Mesenteric fat pad (tissue), 1 donor: Measurements from ENCODE around the gene LAT. TPM values are rescaled to one million over a fixed set of nuclear protein-coding genes. Genes with fewer than 3 reads are reported as not detected.
A peak's percentile ranks its signal among the peaks of the same experiment; 100 is the strongest.
"Not testable (repeated sequence)": the region's sequence is repeated elsewhere in the genome, so short reads cannot be mapped to it uniquely, and the experiment has no call there.

Source experiments
- DNase-seq: peaks from one replicate; pipeline ENCODE4 v3.0.0-alpha.2; 2020; ENCODE audit warnings: low spot score
- long read RNA-seq: library from polyadenylated mRNA; unstranded; transcript quantifications from one replicate; pipeline ENCODE4 v2.0.0, GENCODE V29; 2020
- total RNA-seq: library from RNA; stranded (reverse); fragmentation: NEBNext Ultra II Directional; extraction: Animal tissue kit (Norgen Biotek cat#: 25700); gene quantifications from one replicate; pipeline ENCODE4 v1.2.1, GENCODE V29; 2021
- donor health status: DM: yes; HTN: yes; CAD: no.

The LAT gene
- 4.1 TPM for total RNA-seq
- long read RNA-seq, partial matches to known transcripts = 0 of 3 reads
- long read RNA-seq, other reads (novel, unspliced or antisense) = 1 of 3 reads

- DNase-seq = no peak
Observed at GRCh38 chr16:28984619-28985135, at the start of gene LAT. TSS of gene LAT (plus strand) at chr16:28985052. CDS start at chr16:28985418, 366 bp downstream.

GRCh38 chr16:28935346-28935745 lies 49.5 kb upstream of the LAT start:
- DNase-seq = no peak

- peak; percentile 95 for DNase-seq
Observed at GRCh38 chr16:28935924-28936783, 48.7 kb upstream of the LAT start.

- no peak for DNase-seq
Observed at GRCh38 chr16:28936784-28937155, 48.1 kb upstream of the LAT start.

- DNase-seq = no peak
Observed at GRCh38 chr16:28937222-28937876, 47.5 kb upstream of the LAT start.

- no peak for DNase-seq
Observed at GRCh38 chr16:28938721-28939120, 46.1 kb upstream of the LAT start.

GRCh38 chr16:28939825-28940224 lies 45.0 kb upstream of the LAT start:
- not testable (repeated sequence) for DNase-seq

GRCh38 chr16:28943281-28943680 lies 41.6 kb upstream of the LAT start:
- DNase-seq = no peak

- DNase-seq = no peak
Observed at GRCh38 chr16:28946681-28947080, 38.2 kb upstream of the LAT start.

GRCh38 chr16:28950648-28951409 lies 34.0 kb upstream of the LAT start, which contains the start of gene NFATC2IP:
TSS of gene NFATC2IP (plus strand) at chr16:28950937. CDS start at chr16:28951012, 75 bp downstream.
- peak; percentile 100 for DNase-seq

- no peak for DNase-seq
Observed at GRCh38 chr16:28951410-28951943, 33.4 kb upstream of the LAT start.

GRCh38 chr16:28958216-28958615 lies 26.6 kb upstream of the LAT start:
- DNase-seq = no peak

- DNase-seq = no peak
Observed at GRCh38 chr16:28958836-28959235, 26.0 kb upstream of the LAT start.

GRCh38 chr16:28964072-28964471 lies 20.8 kb upstream of the LAT start:
- DNase-seq = no peak

GRCh38 chr16:28964496-28964895 lies 20.4 kb upstream of the LAT start:
- no peak for DNase-seq

- DNase-seq = no peak
Observed at GRCh38 chr16:28967156-28967555, 17.7 kb upstream of the LAT start.

- DNase-seq = not testable (repeated sequence)
Observed at GRCh38 chr16:28969696-28970095, 15.2 kb upstream of the LAT start.

GRCh38 chr16:28974007-28974436 lies 10.8 kb upstream of the LAT start:
- no peak for DNase-seq

- peak; percentile 99 for DNase-seq
Observed at GRCh38 chr16:28974437-28975157, 10.3 kb upstream of the LAT start, which contains the start of gene SPNS1. TSS of gene SPNS1 (plus strand) at chr16:28974778. CDS start at chr16:28975152, 374 bp downstream.

- no peak for DNase-seq
Observed at GRCh38 chr16:28975158-28975599, 9.7 kb upstream of the LAT start.
